ENCODE measurements around the gene BATF3. TPM values are rescaled to one million over a fixed set of nuclear protein-coding genes. Genes with fewer than 3 reads are reported as not detected.
A peak's percentile ranks its signal among the peaks of the same experiment; 100 is the strongest.
"Not testable (repeated sequence)": the region's sequence is repeated elsewhere in the genome, so short reads cannot be mapped to it uniquely, and the experiment has no call there.

The BATF3 gene
- total RNA-seq, 1 donor from 2014 or later: 5.4 TPM

- Histone ChIP-seq H3K27me3 (ENCODE audit: control insufficient read depth, insufficient read depth, low read length) (no peaks in the 10 kb centered on the region), H3K4me3 (ENCODE audit: low read depth, low read length) (no peak overlapping the region), H3K36me3 (ENCODE audit: control insufficient read depth, insufficient read depth, low read length) (no peaks in the 10 kb centered on the region)
- DNase-seq (ENCODE audit: low read depth): peak; percentile 97
- TF ChIP-seq, protein P1, sequence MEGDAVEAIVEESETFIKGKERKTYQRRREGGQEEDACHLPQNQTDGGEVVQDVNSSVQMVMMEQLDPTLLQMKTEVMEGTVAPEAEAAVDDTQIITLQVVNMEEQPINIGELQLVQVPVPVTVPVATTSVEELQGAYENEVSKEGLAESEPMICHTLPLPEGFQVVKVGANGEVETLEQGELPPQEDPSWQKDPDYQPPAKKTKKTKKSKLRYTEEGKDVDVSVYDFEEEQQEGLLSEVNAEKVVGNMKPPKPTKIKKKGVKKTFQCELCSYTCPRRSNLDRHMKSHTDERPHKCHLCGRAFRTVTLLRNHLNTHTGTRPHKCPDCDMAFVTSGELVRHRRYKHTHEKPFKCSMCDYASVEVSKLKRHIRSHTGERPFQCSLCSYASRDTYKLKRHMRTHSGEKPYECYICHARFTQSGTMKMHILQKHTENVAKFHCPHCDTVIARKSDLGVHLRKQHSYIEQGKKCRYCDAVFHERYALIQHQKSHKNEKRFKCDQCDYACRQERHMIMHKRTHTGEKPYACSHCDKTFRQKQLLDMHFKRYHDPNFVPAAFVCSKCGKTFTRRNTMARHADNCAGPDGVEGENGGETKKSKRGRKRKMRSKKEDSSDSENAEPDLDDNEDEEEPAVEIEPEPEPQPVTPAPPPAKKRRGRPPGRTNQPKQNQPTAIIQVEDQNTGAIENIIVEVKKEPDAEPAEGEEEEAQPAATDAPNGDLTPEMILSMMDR (IDR thresholded peaks at IDR 0.05; ENCODE audit: insufficient read depth, low read length, poor library complexity, severe bottlenecking): no peak
Measured at GRCh38 chr1:212667223-212668139, 32.2 kb downstream of the BATF3 start.

DNA sequence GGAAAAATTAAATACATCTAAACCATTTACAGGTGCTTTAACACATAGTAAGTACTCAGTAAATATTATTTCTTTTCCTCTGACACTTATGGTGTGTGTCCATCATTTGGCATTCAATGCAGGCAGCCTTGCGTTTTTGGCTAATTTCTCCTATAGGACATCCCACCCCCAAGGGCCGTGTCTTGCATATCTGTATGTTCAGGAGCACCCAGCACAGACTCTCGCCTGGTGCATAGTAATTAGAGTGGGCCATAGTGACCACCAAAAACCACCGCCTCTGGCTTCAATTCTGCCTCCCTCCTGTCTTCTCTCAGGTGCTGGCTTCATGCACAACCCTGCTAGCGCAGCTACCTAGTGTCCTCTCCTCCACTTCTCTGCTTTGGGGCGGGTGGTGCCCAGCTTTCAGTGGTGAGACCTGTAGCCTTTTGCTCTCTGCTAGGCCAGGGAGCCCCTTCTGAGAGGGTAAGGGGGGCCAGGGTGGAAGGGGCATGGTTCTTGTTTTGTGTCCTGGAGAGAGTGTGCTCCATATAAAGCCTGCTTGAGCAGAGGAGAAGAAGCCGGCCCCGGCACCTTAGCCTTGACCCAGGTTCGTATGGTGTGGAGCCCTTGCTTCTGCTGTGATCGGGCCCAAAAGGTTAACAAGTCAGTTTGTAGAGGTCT is 33.4 kb downstream of the BATF3 start:
- TF ChIP-seq, protein P1 (IDR thresholded peaks at IDR 0.05; ENCODE audit: insufficient read depth, low read length, poor library complexity, severe bottlenecking): no peak
- H3K4me3 ChIP-seq (ENCODE audit: low read depth, low read length): no peak overlapping the region
- DNase-seq (ENCODE audit: low read depth): no peak
- H3K36me3 ChIP-seq (ENCODE audit: control insufficient read depth, insufficient read depth, low read length): no peaks in the 10 kb centered on the region
- H3K27me3 ChIP-seq (ENCODE audit: control insufficient read depth, insufficient read depth, low read length): no peaks in the 10 kb centered on the region

DNA sequence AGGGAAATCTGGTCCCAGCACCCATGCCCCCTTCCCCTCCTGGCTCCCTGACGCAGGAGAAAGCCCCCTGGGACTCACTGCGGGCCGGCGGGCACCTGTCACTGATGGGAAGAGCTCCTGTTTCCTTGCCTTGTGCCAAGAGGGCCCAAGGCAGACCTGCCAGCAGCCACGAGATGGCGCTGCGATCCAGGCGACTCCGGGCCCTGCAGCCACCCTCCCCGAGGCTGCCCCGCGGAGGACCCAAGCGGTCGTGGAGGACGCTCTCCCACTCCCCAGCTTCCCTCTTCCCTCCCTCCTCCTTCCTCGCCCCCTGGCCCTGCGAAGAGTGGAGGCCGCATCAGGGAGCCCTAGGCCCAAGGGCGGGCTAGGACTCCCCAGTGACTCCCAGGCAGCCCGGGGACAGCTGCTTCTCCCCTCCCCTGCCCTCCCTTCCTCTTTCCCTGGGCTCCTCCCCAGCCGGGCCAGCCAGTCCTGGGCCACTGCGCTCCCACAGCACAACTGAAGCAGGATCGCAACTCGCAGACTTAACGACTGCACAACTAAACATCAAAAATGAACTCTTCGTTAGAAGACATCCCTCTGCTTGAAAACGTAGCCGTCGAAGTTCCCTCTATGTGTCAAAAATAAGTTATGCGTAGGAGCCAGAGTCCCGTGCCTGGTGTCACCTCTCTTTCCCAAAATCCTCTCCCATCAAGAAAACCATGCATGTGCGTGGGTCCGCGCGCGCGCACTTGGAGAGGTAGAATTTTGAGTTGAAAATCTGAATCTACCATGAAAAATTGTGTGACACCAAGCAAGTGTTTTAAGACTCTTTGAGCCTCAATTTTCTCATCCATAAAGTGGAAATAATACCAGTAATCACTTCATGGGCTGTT is 34.2 kb downstream of the BATF3 start:
- TF ChIP-seq, protein P1 (IDR thresholded peaks at IDR 0.05; ENCODE audit: insufficient read depth, low read length, poor library complexity, severe bottlenecking): peak; percentile 94
- DNase-seq (ENCODE audit: low read depth): peak; percentile 32
- peak overlapping the region; percentile 60 for H3K4me3 ChIP-seq (ENCODE audit: low read depth, low read length)
- no peaks in the 10 kb centered on the region for H3K36me3 ChIP-seq (ENCODE audit: control insufficient read depth, insufficient read depth, low read length)
- H3K27me3 ChIP-seq (ENCODE audit: control insufficient read depth, insufficient read depth, low read length): no peaks in the 10 kb centered on the region

DNA sequence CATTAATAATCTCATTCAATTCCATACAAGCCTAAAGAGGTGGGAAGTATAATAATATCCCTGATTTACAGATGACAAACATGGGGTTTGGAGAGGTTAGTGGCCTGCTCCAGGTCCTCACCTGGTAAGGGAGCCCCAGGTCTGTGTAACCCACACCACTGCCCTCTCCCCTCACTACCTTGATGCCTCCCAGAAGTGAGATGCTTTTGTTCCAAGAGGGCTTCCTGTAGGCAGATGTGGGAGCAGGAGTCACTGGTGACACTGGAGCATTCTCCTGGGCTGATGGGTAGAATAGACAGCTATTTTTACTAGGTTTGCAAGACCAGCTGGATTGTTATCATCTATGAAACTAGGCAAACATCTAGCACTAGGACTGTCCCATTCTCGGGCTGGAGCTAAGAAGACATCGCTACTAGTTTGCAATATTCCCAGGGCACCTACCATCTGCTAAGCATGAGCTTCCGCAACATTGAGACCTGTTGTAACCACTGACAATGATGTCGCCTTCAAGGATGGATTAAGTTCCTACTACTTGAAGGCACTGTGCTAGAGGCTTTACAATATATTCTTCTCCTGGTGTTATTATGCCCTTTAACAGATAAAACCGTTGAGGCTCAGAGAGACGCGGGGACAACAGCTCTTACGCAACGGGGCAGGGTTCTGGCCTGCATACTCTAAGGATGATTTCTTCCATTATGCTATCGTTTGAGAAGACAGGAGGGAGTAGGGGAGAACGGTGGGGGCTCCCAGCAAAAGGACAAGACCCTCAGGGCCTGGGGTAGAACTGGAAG is 35.0 kb downstream of the BATF3 start:
- Histone ChIP-seq H3K36me3 (ENCODE audit: control insufficient read depth, insufficient read depth, low read length) (no peaks in the 10 kb centered on the region), H3K27me3 (ENCODE audit: control insufficient read depth, insufficient read depth, low read length) (no peaks in the 10 kb centered on the region), H3K4me3 (ENCODE audit: low read depth, low read length) (no peak overlapping the region)
- TF ChIP-seq, protein P1 (IDR thresholded peaks at IDR 0.05; ENCODE audit: insufficient read depth, low read length, poor library complexity, severe bottlenecking): no peak
- DNase-seq (ENCODE audit: low read depth): no peak

GRCh38 chr1:212658250-212658649 is 41.4 kb downstream of the BATF3 start:
- H3K4me3 ChIP-seq (ENCODE audit: low read depth, low read length); H3K27me3 ChIP-seq (ENCODE audit: control insufficient read depth, insufficient read depth, low read length); H3K36me3 ChIP-seq (ENCODE audit: control insufficient read depth, insufficient read depth, low read length); DNase-seq (ENCODE audit: low read depth): not testable (repeated sequence)

Data from kidney epithelial cell (primary cell).